Osteoblast (primary cell): ENCODE results near the gene CEP350. TPM values are rescaled to one million over a fixed set of nuclear protein-coding genes. Genes with fewer than 3 reads are reported as not detected.

ENCODE experiments used
- DNase-seq: peaks from one replicate; pipeline ENCODE4 v3.0.0; 2011; ENCODE audit warnings: low spot score, mixed read lengths; ENCODE audit not compliant: insufficient read length; ENCODE audit errors: missing footprints
- H2AFZ ChIP-seq: 2 replicates; pipeline ENCODE4 v1.6.0; 2011; ENCODE audit warnings: mild to moderate bottlenecking, low read length
- H3K27ac ChIP-seq: 2 replicates; pipeline ENCODE4 v1.5.1; 2011; ENCODE audit warnings: mild to moderate bottlenecking, low read depth, low read length, moderate library complexity
- H3K27me3 ChIP-seq: 2 replicates; pipeline ENCODE4 v1.6.0; 2012; ENCODE audit warnings: mild to moderate bottlenecking, control low read depth, inconsistent platforms, low read length, moderate library complexity; ENCODE audit not compliant: insufficient read depth
- H3K36me3 ChIP-seq: 2 replicates; pipeline ENCODE4 v1.5.1; 2011; ENCODE audit warnings: mild to moderate bottlenecking, low read length, control low read depth, moderate library complexity; ENCODE audit not compliant: insufficient read depth
- H3K4me1 ChIP-seq: 2 replicates; pipeline ENCODE4 v1.5.1; 2011; ENCODE audit warnings: mild to moderate bottlenecking, low read length, control low read depth, moderate library complexity; ENCODE audit not compliant: insufficient read depth
- H3K4me2 ChIP-seq: 2 replicates; pipeline ENCODE4 v1.6.0; 2011; ENCODE audit warnings: mild to moderate bottlenecking, low read length; ENCODE audit not compliant: insufficient read depth
- H3K4me3 ChIP-seq: fragments of 200-600 bp; sonication (generic); 3 replicates; pipeline ENCODE4 v1.5.1; 2012; ENCODE audit warnings: mild to moderate bottlenecking, low read length, inconsistent platforms; ENCODE audit not compliant: insufficient read depth
- H3K79me2 ChIP-seq: 2 replicates; pipeline ENCODE4 v1.6.0; 2012; ENCODE audit warnings: mild to moderate bottlenecking, low read length, control low read depth, inconsistent platforms; ENCODE audit not compliant: insufficient read depth
- H3K9me3 ChIP-seq: 2 replicates; pipeline ENCODE4 v1.5.1; 2011; ENCODE audit warnings: low read depth, low read length, control low read depth
- H4K20me1 ChIP-seq: 2 replicates; pipeline ENCODE4 v1.6.0; 2012; ENCODE audit warnings: mild to moderate bottlenecking, low read length, control low read depth; ENCODE audit not compliant: insufficient read depth
- CTCF ChIP-seq: IDR thresholded peaks from 2 replicates; pipeline ENCODE4 v1.5.1; 2011; ENCODE audit warnings: mild to moderate bottlenecking, low read depth, low read length, moderate library complexity; ENCODE audit errors: extremely low read depth
- total RNA-seq: library from RNA; depleted of rRNA; stranded (reverse); fragments of >200 nt; gene quantifications from 2 replicates; pipeline ENCODE4 v1.2.3, GENCODE V29; 2012

The CEP350 gene
- total RNA-seq, 1 donor, result 82.2 TPM

- Histone ChIP-seq H3K79me2 (peaks cover 32% of the 10 kb centered on the region), H3K4me2 (no peak overlapping the region), H3K4me1 (peaks cover 7% of the 10 kb centered on the region), H3K27me3 (no peaks in the 10 kb centered on the region), H3K9me3 (no peaks in the 10 kb centered on the region), H3K4me3 (no peak overlapping the region), H3K36me3 (no peaks in the 10 kb centered on the region), H4K20me1 (peaks cover 13% of the 10 kb centered on the region), H3K27ac (no peak overlapping the region), H2AFZ (no peak overlapping the region)
- DNase-seq, result no peak
- no peak for TF ChIP-seq CTCF
These were observed 3.0 kb upstream of the CEP350 start for GRCh38 chr1:179951383-179952144.

- peaks cover 17% of the 10 kb centered on the region for H4K20me1 ChIP-seq
- no peaks in the 10 kb centered on the region for H3K9me3 ChIP-seq
- TF ChIP-seq CTCF, result no peak
- H3K79me2 ChIP-seq, result peaks cover 38% of the 10 kb centered on the region
- no peak overlapping the region for H3K4me2 ChIP-seq
- peaks cover 13% of the 10 kb centered on the region for H3K4me1 ChIP-seq
- H3K36me3 ChIP-seq, result no peaks in the 10 kb centered on the region
- no peak overlapping the region for H3K27ac ChIP-seq
- H3K4me3 ChIP-seq, result no peak overlapping the region
- H2AFZ ChIP-seq, result no peak overlapping the region
- DNase-seq, result no peak
- H3K27me3 ChIP-seq, result no peaks in the 10 kb centered on the region
These were observed 2.4 kb upstream of the CEP350 start for GRCh38 chr1:179952186-179952585.

DNA sequence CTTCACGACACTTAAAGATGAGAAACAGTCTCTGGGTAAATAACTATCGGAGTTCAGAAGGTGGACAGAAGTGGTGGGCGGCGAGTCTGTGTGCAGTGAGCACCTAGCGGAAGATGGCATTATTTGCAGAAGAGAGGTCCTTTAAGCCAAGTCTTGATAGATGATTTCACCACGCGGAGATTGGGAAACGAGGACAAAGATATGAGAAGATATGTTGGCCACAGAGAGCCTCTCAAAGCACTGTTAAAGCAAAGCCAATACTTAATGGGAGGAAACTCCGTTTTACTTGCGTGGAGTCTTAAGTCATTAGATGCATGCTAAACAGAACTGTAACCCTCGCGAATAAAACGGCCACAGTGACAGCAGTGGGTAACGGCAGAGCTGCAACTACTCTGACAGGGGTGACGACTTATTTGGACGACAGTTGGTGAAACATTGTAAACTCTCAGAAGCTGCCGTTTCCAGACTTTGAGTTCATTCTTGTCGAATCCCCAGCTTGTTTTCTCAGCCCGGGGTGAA, 577 bp upstream of the CEP350 start:
- H3K27me3 ChIP-seq, result no peaks in the 10 kb centered on the region
- peak overlapping the region; percentile 89 for H3K27ac ChIP-seq
- peaks cover 56% of the 10 kb centered on the region for H3K79me2 ChIP-seq
- H3K4me2 ChIP-seq, result peak overlapping the region; percentile 91
- no peaks in the 10 kb centered on the region for H3K9me3 ChIP-seq
- H3K4me1 ChIP-seq, result peaks cover 17% of the 10 kb centered on the region
- peak; percentile 85 for DNase-seq
- no peaks in the 10 kb centered on the region for H3K36me3 ChIP-seq
- H3K4me3 ChIP-seq, result peak overlapping the region; percentile 86
- H2AFZ ChIP-seq, result peak overlapping the region; percentile 100
- peak; percentile 24 for TF ChIP-seq CTCF
- peaks cover 21% of the 10 kb centered on the region for H4K20me1 ChIP-seq

DNA sequence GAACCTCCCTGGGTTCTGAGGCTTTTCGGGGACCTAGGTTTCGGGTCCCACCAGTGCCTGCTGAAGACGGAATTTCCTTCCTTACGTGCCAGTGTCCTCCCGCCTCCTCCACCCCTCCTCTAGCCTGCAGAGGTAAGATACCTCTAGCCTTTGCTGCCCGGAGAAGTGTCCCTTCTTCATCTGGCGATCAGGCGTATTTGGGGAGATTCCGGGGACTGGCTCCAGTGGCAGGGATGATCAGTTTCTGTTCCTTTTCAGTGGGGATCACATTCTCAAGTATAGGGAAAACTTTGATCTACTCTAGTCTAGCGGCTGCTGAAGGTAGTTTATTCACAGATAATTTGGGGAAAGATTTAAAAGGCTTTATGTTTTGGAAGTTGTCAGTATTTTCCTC, 674 bp downstream of the CEP350 start:
- H2AFZ ChIP-seq, result peak overlapping the region; percentile 89
- TF ChIP-seq CTCF, result no peak
- peak overlapping the region; percentile 86 for H3K4me2 ChIP-seq
- H4K20me1 ChIP-seq, result peaks cover 23% of the 10 kb centered on the region
- peak; percentile 44 for DNase-seq
- H3K9me3 ChIP-seq, result no peaks in the 10 kb centered on the region
- no peaks in the 10 kb centered on the region for H3K27me3 ChIP-seq
- peaks cover 69% of the 10 kb centered on the region for H3K79me2 ChIP-seq
- no peaks in the 10 kb centered on the region for H3K36me3 ChIP-seq
- peak overlapping the region; percentile 86 for H3K4me3 ChIP-seq
- peak overlapping the region; percentile 89 for H3K27ac ChIP-seq
- peaks cover 17% of the 10 kb centered on the region for H3K4me1 ChIP-seq
